ENCODE measurements around the gene S100A8. TPM values are rescaled to one million over a fixed set of nuclear protein-coding genes. Genes with fewer than 3 reads are reported as not detected.

S100A8 gene
- total and polyA plus RNA-seq, 2 donors (not counting 3 experiments of a cell fraction or from before 2014, with no cell fraction given) = not detected

DNA sequence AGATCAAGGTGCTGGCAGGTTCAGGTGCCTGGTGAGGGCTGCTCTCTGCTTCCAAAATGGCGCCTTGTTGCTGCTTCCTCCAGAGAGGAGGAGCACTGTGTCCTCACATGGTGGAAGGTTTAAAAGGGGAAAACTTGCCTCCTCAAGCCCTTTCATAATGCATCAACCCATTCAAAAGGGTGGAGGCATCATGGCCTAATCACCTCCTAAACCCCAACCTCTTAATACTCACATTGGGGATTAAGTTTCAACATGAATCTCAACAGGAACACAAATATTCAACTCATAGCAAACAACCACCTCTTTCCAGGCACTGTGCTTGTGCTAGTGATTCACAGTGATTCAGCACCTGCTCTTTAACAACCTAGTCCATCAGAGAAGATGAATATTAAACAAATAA lies 19.6 kb downstream of the S100A8 start:
- Histone ChIP-seq H3K36me3 (ENCODE audit: control insufficient read depth in 2 of 2, extremely low read depth in 1 of 2, insufficient read depth in 2 of 2, low read length in 2 of 2) (no peaks in the 10 kb centered on the region), H3K9ac (replicated peaks; ENCODE audit: extremely low read depth, insufficient read depth, low read length) (no peak overlapping the region), H3K79me2 (ENCODE audit: control insufficient read depth, insufficient read depth, low read length) (no peaks in the 10 kb centered on the region), H3K4me3 (replicated peaks in 1 of 3; ENCODE audit: insufficient read depth in 1 of 3, low read depth in 1 of 3, low read length in 3 of 3) (no peak overlapping the region), H3K4me1 (ENCODE audit: control insufficient read depth, extremely low read depth, insufficient read depth, low read length) (no peaks in the 10 kb centered on the region), H3K27me3 (ENCODE audit: control insufficient read depth in 2 of 2, insufficient read depth in 2 of 2, low read length in 2 of 2) (no peaks in the 10 kb centered on the region), H3K27ac (ENCODE audit: insufficient read depth, low read depth, low read length) (no peak overlapping the region), H3K4me2 (ENCODE audit: insufficient read depth, low read length) (no peak overlapping the region), H2AFZ (ENCODE audit: low read depth, low read length) (no peak overlapping the region), H4K20me1 (replicated peaks; ENCODE audit: control insufficient read depth, extremely low read depth, insufficient read depth, low read length) (no peaks in the 10 kb centered on the region), H3K9me3 (replicated peaks; ENCODE audit: control insufficient read depth, insufficient read depth, low read length) (no peaks in the 10 kb centered on the region), H3K9me1 (replicated peaks; ENCODE audit: control insufficient read depth, extremely low read depth, insufficient read depth, low read length) (no peaks in the 10 kb centered on the region)
- no peak for FAIRE-seq
- BruUV-seq (replicated peaks) = no TSS peak
- no peak for DNase-seq (ENCODE audit: low read depth, low spot score)
- ChIA-PET CTCF (no interaction called here), POLR2A (no interaction called here)
- intact Hi-C loops (cut with micrococcal nuclease) = no loop called here
- TF ChIP-seq, protein P1, sequence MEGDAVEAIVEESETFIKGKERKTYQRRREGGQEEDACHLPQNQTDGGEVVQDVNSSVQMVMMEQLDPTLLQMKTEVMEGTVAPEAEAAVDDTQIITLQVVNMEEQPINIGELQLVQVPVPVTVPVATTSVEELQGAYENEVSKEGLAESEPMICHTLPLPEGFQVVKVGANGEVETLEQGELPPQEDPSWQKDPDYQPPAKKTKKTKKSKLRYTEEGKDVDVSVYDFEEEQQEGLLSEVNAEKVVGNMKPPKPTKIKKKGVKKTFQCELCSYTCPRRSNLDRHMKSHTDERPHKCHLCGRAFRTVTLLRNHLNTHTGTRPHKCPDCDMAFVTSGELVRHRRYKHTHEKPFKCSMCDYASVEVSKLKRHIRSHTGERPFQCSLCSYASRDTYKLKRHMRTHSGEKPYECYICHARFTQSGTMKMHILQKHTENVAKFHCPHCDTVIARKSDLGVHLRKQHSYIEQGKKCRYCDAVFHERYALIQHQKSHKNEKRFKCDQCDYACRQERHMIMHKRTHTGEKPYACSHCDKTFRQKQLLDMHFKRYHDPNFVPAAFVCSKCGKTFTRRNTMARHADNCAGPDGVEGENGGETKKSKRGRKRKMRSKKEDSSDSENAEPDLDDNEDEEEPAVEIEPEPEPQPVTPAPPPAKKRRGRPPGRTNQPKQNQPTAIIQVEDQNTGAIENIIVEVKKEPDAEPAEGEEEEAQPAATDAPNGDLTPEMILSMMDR (IDR thresholded peaks at IDR 0.05; ENCODE audit: extremely low read depth in 1 of 2, insufficient read depth in 1 of 2, low read depth in 1 of 2, low read length in 2 of 2) = no peak
- TF ChIP-seq JUN (IDR thresholded peaks at IDR 0.05; ENCODE audit: borderline replicate concordance, insufficient read depth, insufficient read length, low read depth) = no peak
- TF ChIP-seq POLR2A (IDR thresholded peaks at IDR 0.05; ENCODE audit: low read depth, low read length) = no peak
- TF ChIP-seq, protein P2, sequence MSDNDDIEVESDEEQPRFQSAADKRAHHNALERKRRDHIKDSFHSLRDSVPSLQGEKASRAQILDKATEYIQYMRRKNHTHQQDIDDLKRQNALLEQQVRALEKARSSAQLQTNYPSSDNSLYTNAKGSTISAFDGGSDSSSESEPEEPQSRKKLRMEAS (IDR thresholded peaks at IDR 0.05; ENCODE audit: insufficient read depth, insufficient read length) = no peak
- no peak for TF ChIP-seq GATA2 (IDR thresholded peaks at IDR 0.05; ENCODE audit: insufficient read depth, insufficient read length, low read depth, low read length)
- TF ChIP-seq POLR2AphosphoS5 (IDR thresholded peaks at IDR 0.05; ENCODE audit: insufficient read depth, low read depth, low read length) = no peak
- TF ChIP-seq EZH2 (IDR thresholded peaks at IDR 0.05; ENCODE audit: borderline replicate concordance, low read depth, low read length, severe bottlenecking) = no peak
- TF ChIP-seq MYC (IDR thresholded peaks at IDR 0.05; ENCODE audit: low read depth, low read length) = no peak
- TF ChIP-seq FOS (IDR thresholded peaks at IDR 0.05; ENCODE audit: borderline replicate concordance, insufficient read depth, low read length) = no peak
- dilution Hi-C loops (cut with MboI; ENCODE audit: extremely low pct_ligation_motif_present, low sequenced_read_pairs) = no loop called here

All from endothelial cell of umbilical vein (primary cell).